Neural progenitor cell (in vitro differentiated cells): Measurements from ENCODE around the gene FIP1L1. TPM values are rescaled to one million over a fixed set of nuclear protein-coding genes. Genes with fewer than 3 reads are reported as not detected.

Experiments
- DNase-seq: peaks from one replicate; pipeline ENCODE4 v3.0.0-alpha.2; 2016; ENCODE audit warnings: low spot score
- H2AFZ ChIP-seq: fragments of 200-600 bp; sonication (generic); replicated peaks from 2 replicates; pipeline ENCODE4 v1.6.1; 2016; ENCODE audit warnings: antibody characterized with exemption
- H3F3A ChIP-seq: fragments of 200-600 bp; sonication (generic); 2 replicates; pipeline ENCODE4 v1.6.1; 2016; ENCODE audit warnings: antibody characterized with exemption, low read depth
- H3K27ac ChIP-seq: fragments of 200-600 bp; sonication (generic); 2 replicates; pipeline ENCODE4 v1.5.1; 2016; ENCODE audit warnings: mild to moderate bottlenecking
- H3K27me3 ChIP-seq: fragments of 200-600 bp; sonication (generic); 2 replicates; pipeline ENCODE4 v1.6.1; 2016; ENCODE audit warnings: mild to moderate bottlenecking, moderate library complexity
- H3K36me3 ChIP-seq: fragments of 200-600 bp; sonication (generic); 2 replicates; pipeline ENCODE4 v1.5.1; 2016
- H3K4me1 ChIP-seq: fragments of 200-600 bp; sonication (generic); 2 replicates; pipeline ENCODE4 v1.6.1; 2016; ENCODE audit warnings: mixed run types
- H3K4me2 ChIP-seq: fragments of 200-600 bp; sonication (generic); 2 replicates; pipeline ENCODE4 v1.6.1; 2016
- H3K4me3 ChIP-seq: fragments of 200-600 bp; sonication (generic); 2 replicates; pipeline ENCODE4 v1.5.1; 2016
- H3K79me2 ChIP-seq: fragments of 200-600 bp; sonication (generic); 2 replicates; pipeline ENCODE4 v1.6.1; 2016; ENCODE audit warnings: low read depth
- H3K9ac ChIP-seq: fragments of 200-600 bp; sonication (generic); 2 replicates; pipeline ENCODE4 v1.6.1; 2016
- H3K9me3 ChIP-seq: fragments of 200-600 bp; sonication (generic); 2 replicates; pipeline ENCODE4 v1.5.1; 2016; ENCODE audit warnings: low read depth
- H4K20me1 ChIP-seq: fragments of 200-600 bp; sonication (generic); 2 replicates; pipeline ENCODE4 v1.6.1; 2016; ENCODE audit warnings: low read depth
- H3K27ac Mint-ChIP-seq: 3 replicates; pipeline ENCODE4 v1.8.0; 2021; ENCODE audit warnings: mixed read lengths
- H3K27me3 Mint-ChIP-seq: 2 replicates; pipeline ENCODE4 v1.8.0; 2022; ENCODE audit warnings: low read depth, mild to moderate bottlenecking, inconsistent platforms, moderate library complexity, mixed read lengths; ENCODE audit not compliant: insufficient read depth
- H3K36me3 Mint-ChIP-seq: 3 replicates; pipeline ENCODE4 v1.8.0; 2021; ENCODE audit warnings: mixed read lengths
- H3K4me1 Mint-ChIP-seq: 3 replicates; pipeline ENCODE4 v1.8.0; 2021; ENCODE audit warnings: mixed read lengths
- H3K4me3 Mint-ChIP-seq: 3 replicates; pipeline ENCODE4 v1.8.0; 2021; ENCODE audit warnings: mild to moderate bottlenecking, moderate library complexity, mixed read lengths
- H3K9me3 Mint-ChIP-seq: 3 replicates; pipeline ENCODE4 v1.8.0; 2020; ENCODE audit warnings: mixed read lengths
- EZH2 ChIP-seq: fragments of 200-600 bp; sonication (generic); IDR thresholded peaks from 2 replicates; pipeline ENCODE4 v1.6.1; 2017; ENCODE audit warnings: antibody characterized with exemption, mild to moderate bottlenecking, moderate library complexity
- EZH2phosphoT487 ChIP-seq: fragments of 200-600 bp; sonication (generic); IDR thresholded peaks from 2 replicates; pipeline ENCODE4 v1.6.1; 2017; ENCODE audit warnings: antibody characterized with exemption
- total RNA-seq: library from RNA; depleted of rRNA; stranded (reverse); fragments of >200 nt; gene quantifications from 2 replicates; pipeline ENCODE4 v1.2.3, GENCODE V29; 2015; ENCODE audit warnings: low replicate concordance
- TF ChIP-seq, protein P1 (sequence below): fragments of 200-600 bp; sonication (generic); IDR thresholded peaks from 2 replicates; pipeline ENCODE4 v1.5.1; 2017; ENCODE audit warnings: antibody characterized with exemption, mild to moderate bottlenecking

FIP1L1 gene
- total RNA-seq, 1 donor from 2014 or later, result 88.5 TPM

DNA sequence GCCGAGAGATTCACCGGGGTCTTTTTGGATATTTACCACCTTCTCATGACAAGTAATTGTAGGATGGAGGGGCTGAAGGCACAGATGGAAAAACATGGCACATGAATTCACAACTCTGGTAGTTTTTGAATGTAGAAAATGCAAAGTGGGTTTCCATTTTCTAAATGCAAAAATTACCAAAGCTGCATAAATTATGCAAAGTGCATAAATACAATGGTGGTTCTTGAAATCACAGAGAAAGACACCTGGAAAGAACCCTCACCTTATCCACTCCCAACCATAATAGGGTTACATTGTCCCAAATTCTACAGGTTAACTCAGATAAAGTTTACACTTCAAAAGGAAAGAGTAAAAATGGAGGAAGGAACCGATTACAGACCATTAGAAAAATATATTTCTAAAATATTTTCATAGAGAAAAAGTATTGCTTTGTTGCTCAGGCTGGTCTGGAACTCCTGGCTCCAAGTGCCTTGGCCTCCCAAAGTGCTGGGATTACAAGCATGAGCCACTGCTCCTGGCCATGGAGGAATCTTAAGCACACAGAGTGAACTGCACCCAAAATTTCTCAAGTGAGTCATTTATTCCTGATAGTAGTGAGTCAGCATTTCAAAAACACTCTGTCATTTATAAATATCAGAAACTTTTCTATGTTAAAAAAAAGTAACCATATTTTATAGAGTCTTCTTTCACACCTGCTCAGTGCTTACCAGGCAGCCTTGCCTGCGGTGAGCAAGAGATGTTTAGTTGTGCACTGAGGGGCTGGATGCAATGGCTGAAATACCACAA lies 101.4 kb downstream of the FIP1L1 start:
- H3K36me3 ChIP-seq, result no peaks in the 10 kb centered on the region
- H3K4me3 Mint-ChIP-seq, result no peak overlapping the region
- H3K79me2 ChIP-seq, result no peaks in the 10 kb centered on the region
- TF ChIP-seq EZH2phosphoT487, result no peak
- TF ChIP-seq EZH2, result no peak
- TF ChIP-seq, protein P1, sequence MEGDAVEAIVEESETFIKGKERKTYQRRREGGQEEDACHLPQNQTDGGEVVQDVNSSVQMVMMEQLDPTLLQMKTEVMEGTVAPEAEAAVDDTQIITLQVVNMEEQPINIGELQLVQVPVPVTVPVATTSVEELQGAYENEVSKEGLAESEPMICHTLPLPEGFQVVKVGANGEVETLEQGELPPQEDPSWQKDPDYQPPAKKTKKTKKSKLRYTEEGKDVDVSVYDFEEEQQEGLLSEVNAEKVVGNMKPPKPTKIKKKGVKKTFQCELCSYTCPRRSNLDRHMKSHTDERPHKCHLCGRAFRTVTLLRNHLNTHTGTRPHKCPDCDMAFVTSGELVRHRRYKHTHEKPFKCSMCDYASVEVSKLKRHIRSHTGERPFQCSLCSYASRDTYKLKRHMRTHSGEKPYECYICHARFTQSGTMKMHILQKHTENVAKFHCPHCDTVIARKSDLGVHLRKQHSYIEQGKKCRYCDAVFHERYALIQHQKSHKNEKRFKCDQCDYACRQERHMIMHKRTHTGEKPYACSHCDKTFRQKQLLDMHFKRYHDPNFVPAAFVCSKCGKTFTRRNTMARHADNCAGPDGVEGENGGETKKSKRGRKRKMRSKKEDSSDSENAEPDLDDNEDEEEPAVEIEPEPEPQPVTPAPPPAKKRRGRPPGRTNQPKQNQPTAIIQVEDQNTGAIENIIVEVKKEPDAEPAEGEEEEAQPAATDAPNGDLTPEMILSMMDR, result no peak
- no peaks in the 10 kb centered on the region for H3K9me3 ChIP-seq
- DNase-seq, result no peak
- no peak overlapping the region for H3K4me3 ChIP-seq
- H3K27me3 Mint-ChIP-seq, result no peaks in the 10 kb centered on the region
- peaks cover 16% of the 10 kb centered on the region for H3K4me1 ChIP-seq
- H3K27ac Mint-ChIP-seq, result no peak overlapping the region
- H3K9me3 Mint-ChIP-seq, result no peaks in the 10 kb centered on the region
- no peaks in the 10 kb centered on the region for H3K36me3 Mint-ChIP-seq
- H3K4me1 Mint-ChIP-seq, result no peaks in the 10 kb centered on the region
- H3K27ac ChIP-seq, result no peak overlapping the region
- no peak overlapping the region for H2AFZ ChIP-seq
- H3K4me2 ChIP-seq, result no peak overlapping the region
- H3K9ac ChIP-seq, result no peak overlapping the region
- H3K27me3 ChIP-seq, result no peaks in the 10 kb centered on the region
- no peaks in the 10 kb centered on the region for H4K20me1 ChIP-seq
- H3F3A ChIP-seq, result peaks cover 11% of the 10 kb centered on the region

DNA sequence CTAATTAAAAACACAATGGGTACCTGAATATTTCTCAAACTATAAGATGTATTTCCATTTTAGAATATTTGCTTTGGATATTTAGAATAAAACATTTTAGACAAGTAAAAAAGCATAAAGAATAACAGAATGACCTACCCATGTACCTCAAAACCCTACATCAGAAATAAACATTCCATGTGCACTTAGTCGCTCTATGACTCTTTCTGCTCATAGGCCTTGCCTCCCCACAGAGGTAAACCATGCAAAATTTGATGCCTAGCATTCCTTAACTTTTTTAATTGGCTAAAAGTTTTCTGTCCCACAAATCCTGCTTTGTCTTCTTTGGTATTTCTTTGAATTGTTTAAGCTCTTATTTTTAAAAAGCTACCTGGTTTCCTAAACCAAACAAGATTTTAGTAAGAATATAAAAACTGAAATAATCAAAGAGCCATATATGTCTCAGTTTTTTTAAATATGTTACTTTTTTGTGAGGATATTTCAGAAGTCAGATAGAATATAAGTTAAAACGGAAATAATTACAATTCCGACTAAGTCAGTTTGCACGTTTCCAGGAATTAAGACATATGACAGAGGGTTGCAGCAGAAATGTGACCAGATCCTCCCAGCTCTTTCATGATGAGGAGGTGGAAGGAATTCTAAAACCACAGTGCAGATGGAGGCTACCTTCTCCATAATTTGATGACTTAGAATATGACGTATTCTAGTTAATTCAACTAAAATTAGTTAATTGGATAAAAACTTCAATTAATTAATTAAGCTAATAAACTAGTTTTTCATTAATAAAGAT lies 102.5 kb downstream of the FIP1L1 start:
- no peak overlapping the region for H3K27ac Mint-ChIP-seq
- Histone ChIP-seq H3K9ac (no peak overlapping the region), H3K27ac (no peak overlapping the region)

DNA sequence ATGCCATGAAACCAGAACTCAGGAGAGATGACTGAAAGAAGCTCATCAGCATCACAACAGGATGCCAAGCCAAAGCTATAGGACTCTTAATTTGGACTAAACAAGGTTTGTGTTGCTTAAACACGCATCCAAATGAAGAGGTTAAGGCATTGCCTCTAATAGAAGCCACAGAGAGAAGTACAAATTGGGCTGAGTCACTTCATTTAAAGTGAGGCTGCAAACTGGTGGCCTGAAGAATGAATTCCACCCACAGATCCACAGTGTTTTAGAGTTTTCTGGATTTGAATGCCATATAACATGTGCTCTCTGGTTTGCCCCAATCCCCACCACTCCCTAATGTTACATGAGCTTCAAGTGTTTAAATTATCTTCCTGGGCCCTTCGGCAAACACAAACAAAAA lies 103.5 kb downstream of the FIP1L1 start:
- H3K36me3 Mint-ChIP-seq, result no peaks in the 10 kb centered on the region

More for the DNA sequence above, 102.5 kb downstream of the FIP1L1 start:
- Histone ChIP-seq H3K79me2 (no peaks in the 10 kb centered on the region), H3K9me3 (no peaks in the 10 kb centered on the region), H3K27me3 (no peaks in the 10 kb centered on the region), H2AFZ (no peak overlapping the region), H3K4me3 (no peak overlapping the region), H3K36me3 (no peaks in the 10 kb centered on the region), H3F3A (peaks cover 11% of the 10 kb centered on the region), H4K20me1 (no peaks in the 10 kb centered on the region), H3K4me1 (peaks cover 16% of the 10 kb centered on the region), H3K4me2 (no peak overlapping the region)
- H3K27me3 Mint-ChIP-seq, result no peaks in the 10 kb centered on the region
- TF ChIP-seq, protein P1, result no peak
- no peak for TF ChIP-seq EZH2
- no peaks in the 10 kb centered on the region for H3K36me3 Mint-ChIP-seq
- no peak overlapping the region for H3K4me3 Mint-ChIP-seq
- no peaks in the 10 kb centered on the region for H3K4me1 Mint-ChIP-seq
- no peaks in the 10 kb centered on the region for H3K9me3 Mint-ChIP-seq
- DNase-seq, result no peak

More for the DNA sequence above, 103.5 kb downstream of the FIP1L1 start:
- Histone ChIP-seq H4K20me1 (no peaks in the 10 kb centered on the region), H3K79me2 (no peaks in the 10 kb centered on the region), H3K27ac (no peak overlapping the region), H3K4me1 (peaks cover 16% of the 10 kb centered on the region), H2AFZ (no peak overlapping the region), H3K9ac (no peak overlapping the region), H3K9me3 (no peaks in the 10 kb centered on the region), H3K27me3 (no peaks in the 10 kb centered on the region), H3K36me3 (no peaks in the 10 kb centered on the region), H3K4me3 (no peak overlapping the region), H3F3A (peaks cover 11% of the 10 kb centered on the region), H3K4me2 (no peak overlapping the region)
- Mint-ChIP-seq H3K27ac (no peak overlapping the region), H3K4me3 (no peak overlapping the region), H3K4me1 (no peaks in the 10 kb centered on the region), H3K9me3 (no peaks in the 10 kb centered on the region), H3K27me3 (no peaks in the 10 kb centered on the region)
- TF ChIP-seq EZH2 (no peak), EZH2phosphoT487 (no peak)
- TF ChIP-seq, protein P1, result no peak
- no peak for DNase-seq
